A673 (cell line): ENCODE measurements around the gene NT5C3B. TPM values are rescaled to one million over a fixed set of nuclear protein-coding genes. Genes with fewer than 3 reads are reported as not detected.
"Not testable (repeated sequence)": the region's sequence is repeated elsewhere in the genome, so short reads cannot be mapped to it uniquely, and the experiment has no call there.

Source experiments
- BruUV-seq: library from RNA; stranded (reverse); fragments of 400-500 nt; replicated peaks from 2 replicates; lab custom pipeline; 2021; lab: Mats Ljungman, UMichigan
- CTCF ChIA-PET: fragments of 300-600 bp; sonication (Branson Sonifier 250); formaldehyde crosslinking; loops from one replicate; lab custom pipeline; 2022; ENCODE audit warnings: antibody characterized with exemption; lab: Charles Lee
- POLR2A ChIA-PET: fragments of 300-600 bp; sonication (Branson Sonifier 250); formaldehyde crosslinking; loops from one replicate; lab custom pipeline; 2022; ENCODE audit warnings: antibody characterized with exemption; ENCODE audit not compliant: low non-redundant PET; lab: Charles Lee
- DNase-seq: peaks from one replicate; pipeline ENCODE4 v3.0.0-alpha.2; 2015; ENCODE audit warnings: low spot score
- H3K27ac ChIP-seq: fragments of 200-600 bp; sonication (generic); 2 replicates; pipeline ENCODE4 v1.5.1; 2016; ENCODE audit warnings: mixed run types, low read depth, mild to moderate bottlenecking, mixed read lengths, antibody characterized with exemption, low read length; ENCODE audit not compliant: poor library complexity, severe bottlenecking
- H3K27me3 ChIP-seq: fragments of 200-600 bp; sonication (generic); replicated peaks from 2 replicates; pipeline ENCODE4 v1.6.1; 2017; ENCODE audit warnings: mixed run types, low read depth, mild to moderate bottlenecking, mixed read lengths, antibody characterized with exemption, low read length; ENCODE audit not compliant: insufficient read depth, poor library complexity
- H3K36me3 ChIP-seq: fragments of 200-600 bp; sonication (generic); 2 replicates; pipeline ENCODE4 v1.6.1; 2016; ENCODE audit warnings: mixed run types, mild to moderate bottlenecking, mixed read lengths, antibody characterized with exemption, low read length; ENCODE audit not compliant: insufficient read depth, poor library complexity, severe bottlenecking
- H3K4me1 ChIP-seq: fragments of 200-600 bp; sonication (generic); 2 replicates; pipeline ENCODE4 v1.6.1; 2017; ENCODE audit warnings: mixed run types, mild to moderate bottlenecking, mixed read lengths, antibody characterized with exemption, low read length; ENCODE audit not compliant: insufficient read depth, poor library complexity, severe bottlenecking
- H3K4me3 ChIP-seq: fragments of 200-600 bp; sonication (generic); 2 replicates; pipeline ENCODE4 v1.5.1; 2016; ENCODE audit warnings: low read depth, mixed run types, mild to moderate bottlenecking, mixed read lengths, low read length; ENCODE audit not compliant: poor library complexity, severe bottlenecking
- H3K9me3 ChIP-seq: fragments of 200-600 bp; sonication (generic); 2 replicates; pipeline ENCODE4 v1.6.1; 2016; ENCODE audit warnings: mixed run types, low read depth, mild to moderate bottlenecking, mixed read lengths, antibody characterized with exemption, low read length; ENCODE audit not compliant: poor library complexity, severe bottlenecking
- CTCF ChIP-seq: fragments of 300-800, 200-600 bp; sonication (generic); conservative IDR thresholded peaks from 2 replicates; pipeline ENCODE4 v1.5.1; 2017; ENCODE audit warnings: low read depth, mild to moderate bottlenecking, antibody characterized with exemption, low read length, moderate library complexity, mixed read lengths
- EZH2 ChIP-seq: fragments of 200-600 bp; sonication (generic); IDR thresholded peaks from 2 replicates; pipeline ENCODE4 v1.6.1; 2017; ENCODE audit warnings: borderline replicate concordance, low read depth, mild to moderate bottlenecking, mixed read lengths, antibody characterized with exemption, low read length; ENCODE audit not compliant: poor library complexity, severe bottlenecking
- intact Hi-C: fragments of 100-400 bp; cut with micrococcal nuclease; formaldehyde crosslinking; loops from one replicate; pipeline ENCODE4 v1.10.0; 2022; ENCODE audit not compliant: unreplicated experiment
- total RNA-seq: library from RNA; stranded (reverse); gene quantifications from 2 replicates; pipeline ENCODE4 v1.2.3, GENCODE V29; 2021

The NT5C3B gene
- total RNA-seq, 1 experiment from 2014 or later = 46.7 TPM

- ChIA-PET POLR2A (no interaction called here), CTCF (no interaction called here)
- Histone ChIP-seq H3K36me3 (peaks cover 43% of the 10 kb centered on the region), H3K4me3 (no peak overlapping the region), H3K27ac (no peak overlapping the region), H3K9me3 (no peaks in the 10 kb centered on the region), H3K4me1 (no peaks in the 10 kb centered on the region), H3K27me3 (no peaks in the 10 kb centered on the region)
- no TSS peak for BruUV-seq
- no peak for DNase-seq
- intact Hi-C loops = loop anchor here (10.0 kb wide), 1 partner anchor 145 kb away; the partner anchor contains the start of gene HAP1
- TF ChIP-seq CTCF = no peak
- no peak for TF ChIP-seq EZH2
Observed at GRCh38 chr17:41880130-41880529, 44.1 kb upstream of the NT5C3B start.

GRCh38 chr17:41874293-41874670 is 38.2 kb upstream of the NT5C3B start:
- H3K9me3 ChIP-seq, BruUV-seq, POLR2A ChIA-PET, CTCF ChIA-PET, H3K27me3 ChIP-seq, H3K4me1 ChIP-seq, DNase-seq, H3K27ac ChIP-seq, intact Hi-C loops, H3K4me3 ChIP-seq: not testable (repeated sequence)
- peaks cover 52% of the 10 kb centered on the region for H3K36me3 ChIP-seq

- TF ChIP-seq EZH2 (no peak), CTCF (no peak)
- Histone ChIP-seq H3K36me3 (peaks cover 49% of the 10 kb centered on the region), H3K9me3 (no peaks in the 10 kb centered on the region), H3K27ac (no peak overlapping the region), H3K27me3 (no peaks in the 10 kb centered on the region), H3K4me1 (no peaks in the 10 kb centered on the region), H3K4me3 (no peak overlapping the region)
- intact Hi-C loops = no loop called here
- CTCF ChIA-PET = no interaction called here
- BruUV-seq = no TSS peak
- POLR2A ChIA-PET = no interaction called here
- DNase-seq = no peak
Observed at GRCh38 chr17:41873559-41874292, 37.7 kb upstream of the NT5C3B start.

GRCh38 chr17:41871789-41872188 is 35.8 kb upstream of the NT5C3B start:
- Histone ChIP-seq H3K36me3 (peaks cover 53% of the 10 kb centered on the region), H3K4me1 (no peaks in the 10 kb centered on the region), H3K27ac (no peak overlapping the region), H3K9me3 (no peaks in the 10 kb centered on the region), H3K27me3 (no peaks in the 10 kb centered on the region), H3K4me3 (no peak overlapping the region)
- BruUV-seq = no TSS peak
- ChIA-PET CTCF (no interaction called here), POLR2A (no interaction called here)
- intact Hi-C loops = no loop called here
- TF ChIP-seq CTCF = no peak
- no peak for TF ChIP-seq EZH2
- no peak for DNase-seq
